DOHH2 (cell line): ENCODE results near the gene C19orf18.
A peak's percentile ranks its signal among the peaks of the same experiment; 100 is the strongest.

Experiments
- EZH2phosphoT487 ChIP-seq: fragments of 200-600 bp; sonication (generic); IDR thresholded peaks from 2 replicates; pipeline ENCODE4 v1.6.1; 2017; ENCODE audit warnings: borderline replicate concordance, mild to moderate bottlenecking, antibody characterized with exemption, low read length, moderate library complexity, mixed read lengths
- TF ChIP-seq, protein P1 (sequence below): fragments of 200-600 bp; sonication (generic); IDR thresholded peaks from one replicate; pipeline ENCODE4 v1.5.1; 2014; ENCODE audit warnings: antibody characterized with exemption, mild to moderate bottlenecking, low read depth, low read length; ENCODE audit not compliant: poor library complexity, severe bottlenecking

GRCh38 chr19:58021541-58022282, 47.4 kb upstream of the C19orf18 start:
- TF ChIP-seq, protein P1, sequence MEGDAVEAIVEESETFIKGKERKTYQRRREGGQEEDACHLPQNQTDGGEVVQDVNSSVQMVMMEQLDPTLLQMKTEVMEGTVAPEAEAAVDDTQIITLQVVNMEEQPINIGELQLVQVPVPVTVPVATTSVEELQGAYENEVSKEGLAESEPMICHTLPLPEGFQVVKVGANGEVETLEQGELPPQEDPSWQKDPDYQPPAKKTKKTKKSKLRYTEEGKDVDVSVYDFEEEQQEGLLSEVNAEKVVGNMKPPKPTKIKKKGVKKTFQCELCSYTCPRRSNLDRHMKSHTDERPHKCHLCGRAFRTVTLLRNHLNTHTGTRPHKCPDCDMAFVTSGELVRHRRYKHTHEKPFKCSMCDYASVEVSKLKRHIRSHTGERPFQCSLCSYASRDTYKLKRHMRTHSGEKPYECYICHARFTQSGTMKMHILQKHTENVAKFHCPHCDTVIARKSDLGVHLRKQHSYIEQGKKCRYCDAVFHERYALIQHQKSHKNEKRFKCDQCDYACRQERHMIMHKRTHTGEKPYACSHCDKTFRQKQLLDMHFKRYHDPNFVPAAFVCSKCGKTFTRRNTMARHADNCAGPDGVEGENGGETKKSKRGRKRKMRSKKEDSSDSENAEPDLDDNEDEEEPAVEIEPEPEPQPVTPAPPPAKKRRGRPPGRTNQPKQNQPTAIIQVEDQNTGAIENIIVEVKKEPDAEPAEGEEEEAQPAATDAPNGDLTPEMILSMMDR = peak; percentile 48
- no peak for TF ChIP-seq EZH2phosphoT487
